Fibroblast of skin of right quadriceps (primary cell): ENCODE results near the gene STARD4.
A peak's percentile ranks its signal among the peaks of the same experiment; 100 is the strongest.

Experiments
- DNase-seq: peaks from one replicate; pipeline ENCODE4 v3.0.0-alpha.2; 2013

Gene STARD4

GRCh38 chr5:111520908-111521307 is 8.6 kb upstream of the STARD4 start:
- no peak for DNase-seq

- no peak for DNase-seq
These were observed 6.4 kb upstream of the STARD4 start for GRCh38 chr5:111518777-111519176.

- DNase-seq = no peak
These were observed 5.6 kb upstream of the STARD4 start for GRCh38 chr5:111517853-111518501.

- DNase-seq = no peak
These were observed 1.8 kb upstream of the STARD4 start for GRCh38 chr5:111514087-111514486.

- no peak for DNase-seq
These were observed 791 bp upstream of the STARD4 start for GRCh38 chr5:111513131-111513520.

GRCh38 chr5:111511831-111512374 is 432 bp downstream of the STARD4 start:
- peak; percentile 29 for DNase-seq

- peak; percentile 60 for DNase-seq
These were observed 1.0 kb downstream of the STARD4 start for GRCh38 chr5:111511174-111511830.

GRCh38 chr5:111509119-111509518 is 3.2 kb downstream of the STARD4 start:
- DNase-seq = no peak

- DNase-seq = no peak
These were observed 5.1 kb downstream of the STARD4 start for GRCh38 chr5:111507276-111507675.

- DNase-seq = no peak
These were observed 7.2 kb downstream of the STARD4 start for GRCh38 chr5:111505096-111505495.

- peak; percentile 54 for DNase-seq
These were observed 9.4 kb downstream of the STARD4 start for GRCh38 chr5:111502956-111503355.

- no peak for DNase-seq
These were observed 14.0 kb downstream of the STARD4 start for GRCh38 chr5:111498346-111498745.

- DNase-seq = no peak
These were observed 17.2 kb downstream of the STARD4 start for GRCh38 chr5:111495159-111495558.

GRCh38 chr5:111494355-111494999 is 17.9 kb downstream of the STARD4 start:
- peak; percentile 12 for DNase-seq

- DNase-seq = no peak
These were observed 19.3 kb downstream of the STARD4 start for GRCh38 chr5:111493031-111493430.

- no peak for DNase-seq
These were observed 24.0 kb downstream of the STARD4 start for GRCh38 chr5:111488353-111488752.

GRCh38 chr5:111486926-111487325 is 25.4 kb downstream of the STARD4 start:
- no peak for DNase-seq

- DNase-seq = no peak
These were observed 26.3 kb downstream of the STARD4 start for GRCh38 chr5:111486055-111486454.

- DNase-seq = no peak
These were observed 32.0 kb downstream of the STARD4 start for GRCh38 chr5:111480346-111480745.

GRCh38 chr5:111478898-111479297 is 33.4 kb downstream of the STARD4 start:
- DNase-seq = no peak

GRCh38 chr5:111478266-111478665 is 34.1 kb downstream of the STARD4 start:
- DNase-seq = no peak

GRCh38 chr5:111472579-111472978 is 39.8 kb downstream of the STARD4 start:
- no peak for DNase-seq

GRCh38 chr5:111472096-111472495 is 40.2 kb downstream of the STARD4 start:
- no peak for DNase-seq

- DNase-seq = no peak
These were observed 42.4 kb downstream of the STARD4 start for GRCh38 chr5:111469903-111470302.
